Esophagus squamous epithelium (tissue), 5 donors: ENCODE data around the gene CCDC92. TPM values are rescaled to one million over a fixed set of nuclear protein-coding genes. Genes with fewer than 3 reads are reported as not detected.
"Not testable (repeated sequence)": the region's sequence is repeated elsewhere in the genome, so short reads cannot be mapped to it uniquely, and the experiment has no call there.

Source experiments
- DNase-seq: peaks from one replicate; lab custom pipeline; 2025; lab: John Stamatoyannopoulos, UW
- H3K27ac ChIP-seq, 4 donors: fragments of 200-600 bp; sonication (generic); one replicate each; pipeline ENCODE4 v1.5.1; 2016 to 2019; ENCODE audit warnings: mild to moderate bottlenecking in 1 of 4
- H3K27me3 ChIP-seq, 4 donors: fragments of 200-600 bp; sonication (generic); 1 replicate in 3 of 4; 2 replicates in 1 of 4; pipeline versions ENCODE4 v1.5.1 to v1.6.0; 2017 to 2021; ENCODE audit warnings: antibody characterized with exemption in 1 of 4
- H3K36me3 ChIP-seq, 3 donors: fragments of 200-600 bp; sonication (generic); one replicate each; pipeline ENCODE4 v1.5.1; 2016 to 2019
- H3K4me1 ChIP-seq, 3 donors: fragments of 200-600 bp; sonication (generic); one replicate each; pipeline ENCODE4 v1.5.1; 2017 to 2019
- H3K4me3 ChIP-seq, 4 donors: fragments of 200-600 bp; sonication (generic); 1 replicate in 3 of 4; 2 replicates in 1 of 4; pipeline ENCODE4 v1.5.1; 2016 to 2019; ENCODE audit warnings: mild to moderate bottlenecking in 2 of 4, moderate library complexity in 1 of 4
- H3K9me3 ChIP-seq, 3 donors: fragments of 200-600 bp; sonication (generic); one replicate each; pipeline ENCODE4 v1.5.1; 2016 to 2019
- POLR2A ChIP-seq, 4 donors: fragments of 450-650 bp; IDR thresholded peaks; one replicate each; pipeline ENCODE4 v1.6.1; 2017; ENCODE audit warnings: antibody characterized with exemption in 4 of 4, mild to moderate bottlenecking in 4 of 4, moderate library complexity in 3 of 4
- WGBS, 2 donors: methylation state at CpG; one replicate each; pipeline ENCODE4 v1.1.5; 2018; 5-methylcytosine and 5-hydroxymethylcytosine counted together
- intact Hi-C: fragments of 100-400 bp; cut with DNase I; formaldehyde crosslinking; loops from one replicate; pipeline ENCODE4 v1.15.0; 2022
- total RNA-seq, 4 donors: library from RNA; depleted of rRNA; stranded (reverse); fragments of >200 nt; gene quantifications; one replicate each; pipeline ENCODE4 v1.1.0, GENCODE V29; 2016
- TF ChIP-seq, protein P1 (sequence below), 6 experiments: fragments of 450-650 bp in 4 of 6; fragments of 200-600 bp in 2 of 6; sonication (generic) in 2 of 6; IDR thresholded peaks; one replicate each; pipeline ENCODE4 v1.5.1; 2016 to 2019; ENCODE audit warnings: antibody characterized with exemption in 6 of 6, mild to moderate bottlenecking in 4 of 6, moderate library complexity in 4 of 6
- donor health status: DM: yes; HTN: yes; CAD: no.

The CCDC92 gene
- total RNA-seq, 4 donors from 2014 or later = 7.2 to 16.2 (median 11.4) TPM

DNA sequence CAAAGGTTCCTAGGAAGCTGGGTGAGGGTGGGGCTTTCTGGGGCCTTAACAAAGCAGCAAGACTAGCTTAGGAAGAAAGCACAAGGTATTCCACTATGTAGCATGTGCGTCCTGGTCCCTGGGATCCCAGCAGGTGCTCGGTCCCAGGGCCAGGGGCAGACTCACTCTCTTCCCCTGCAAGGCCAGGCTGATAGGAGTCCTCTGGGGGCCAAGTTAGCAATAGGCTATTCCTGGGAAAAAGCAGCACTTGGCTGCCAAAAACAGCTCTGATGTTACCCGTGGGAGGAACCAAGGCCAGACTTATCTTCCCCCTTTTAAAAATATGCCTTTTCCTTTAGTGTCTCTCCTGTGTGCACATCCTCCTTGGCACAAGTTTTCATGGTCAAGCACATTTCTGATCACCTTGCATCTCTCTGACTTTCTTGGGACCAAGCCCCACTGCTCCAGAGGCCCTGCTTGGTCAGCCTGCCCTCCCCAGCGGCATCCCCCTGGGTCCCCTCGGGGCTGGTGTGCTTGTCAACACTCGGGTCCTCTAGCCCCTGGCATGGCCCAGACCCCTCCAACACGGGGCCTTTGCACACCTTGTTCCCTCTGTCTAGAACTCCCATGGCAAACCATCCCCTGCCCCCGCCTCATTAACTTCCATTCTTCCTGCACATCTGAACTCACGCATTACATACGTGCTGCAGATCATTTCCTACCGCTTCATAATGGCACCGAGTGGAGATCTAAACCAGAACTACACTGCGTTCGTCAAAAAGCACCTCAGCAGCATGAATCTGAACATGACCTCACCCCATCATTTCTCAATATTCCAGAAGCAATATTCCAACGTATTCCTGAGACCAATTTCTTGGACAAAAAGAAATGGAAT, 21.9 kb downstream of the CCDC92 start:
- no peak overlapping the region for H3K27ac ChIP-seq
- WGBS, 2 donors = 89 to 90% methylated on average over 15 of the region's 15 CpGs
- TF ChIP-seq, protein P1, sequence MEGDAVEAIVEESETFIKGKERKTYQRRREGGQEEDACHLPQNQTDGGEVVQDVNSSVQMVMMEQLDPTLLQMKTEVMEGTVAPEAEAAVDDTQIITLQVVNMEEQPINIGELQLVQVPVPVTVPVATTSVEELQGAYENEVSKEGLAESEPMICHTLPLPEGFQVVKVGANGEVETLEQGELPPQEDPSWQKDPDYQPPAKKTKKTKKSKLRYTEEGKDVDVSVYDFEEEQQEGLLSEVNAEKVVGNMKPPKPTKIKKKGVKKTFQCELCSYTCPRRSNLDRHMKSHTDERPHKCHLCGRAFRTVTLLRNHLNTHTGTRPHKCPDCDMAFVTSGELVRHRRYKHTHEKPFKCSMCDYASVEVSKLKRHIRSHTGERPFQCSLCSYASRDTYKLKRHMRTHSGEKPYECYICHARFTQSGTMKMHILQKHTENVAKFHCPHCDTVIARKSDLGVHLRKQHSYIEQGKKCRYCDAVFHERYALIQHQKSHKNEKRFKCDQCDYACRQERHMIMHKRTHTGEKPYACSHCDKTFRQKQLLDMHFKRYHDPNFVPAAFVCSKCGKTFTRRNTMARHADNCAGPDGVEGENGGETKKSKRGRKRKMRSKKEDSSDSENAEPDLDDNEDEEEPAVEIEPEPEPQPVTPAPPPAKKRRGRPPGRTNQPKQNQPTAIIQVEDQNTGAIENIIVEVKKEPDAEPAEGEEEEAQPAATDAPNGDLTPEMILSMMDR (IDR thresholded peaks at IDR 0.05) = no peak
- TF ChIP-seq POLR2A (IDR thresholded peaks at IDR 0.05) = no peak
- peaks cover 0 to 4% (median 0%) of the 10 kb centered on the region in 3 donors for H3K4me1 ChIP-seq
- no peak overlapping the region for H3K4me3 ChIP-seq
- H3K36me3 ChIP-seq = no peaks in the 10 kb centered on the region
- intact Hi-C loops = no loop called here
- no peaks in the 10 kb centered on the region for H3K9me3 ChIP-seq
- no peaks in the 10 kb centered on the region for H3K27me3 ChIP-seq
- no peak for DNase-seq

DNA sequence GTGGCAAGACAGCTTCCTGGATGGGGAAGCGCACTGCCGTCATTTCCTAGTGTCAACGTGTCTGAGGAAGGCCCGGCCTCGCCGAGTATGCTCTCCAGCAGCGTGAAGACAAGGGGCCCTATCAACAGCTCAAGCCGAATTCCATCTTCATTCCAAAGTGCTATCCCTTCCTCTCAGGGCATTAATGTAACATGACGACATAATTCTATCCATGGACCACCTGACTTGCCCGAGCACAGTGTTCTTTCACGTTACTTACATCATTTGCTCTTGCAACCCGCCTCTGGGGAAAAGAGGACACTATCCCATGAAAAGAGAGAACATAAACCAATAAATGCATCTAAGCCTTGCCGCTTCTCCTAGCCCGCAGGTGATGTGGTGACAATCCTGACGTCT, 22.9 kb downstream of the CCDC92 start:
- peaks cover 0 to 9% (median 0%) of the 10 kb centered on the region in 3 donors for H3K36me3 ChIP-seq
- no peak for DNase-seq
- WGBS, 2 donors = 92 to 94% methylated on average over 15 of the region's 15 CpGs
- H3K4me1 ChIP-seq = peaks cover 0 to 4% (median 0%) of the 10 kb centered on the region in 3 donors
- H3K9me3 ChIP-seq = no peaks in the 10 kb centered on the region
- no peak overlapping the region for H3K4me3 ChIP-seq
- H3K27me3 ChIP-seq = no peaks in the 10 kb centered on the region
- intact Hi-C loops = no loop called here
- TF ChIP-seq, protein P1 (IDR thresholded peaks at IDR 0.05) = no peak
- TF ChIP-seq POLR2A (IDR thresholded peaks at IDR 0.05) = no peak
- no peak overlapping the region for H3K27ac ChIP-seq

DNA sequence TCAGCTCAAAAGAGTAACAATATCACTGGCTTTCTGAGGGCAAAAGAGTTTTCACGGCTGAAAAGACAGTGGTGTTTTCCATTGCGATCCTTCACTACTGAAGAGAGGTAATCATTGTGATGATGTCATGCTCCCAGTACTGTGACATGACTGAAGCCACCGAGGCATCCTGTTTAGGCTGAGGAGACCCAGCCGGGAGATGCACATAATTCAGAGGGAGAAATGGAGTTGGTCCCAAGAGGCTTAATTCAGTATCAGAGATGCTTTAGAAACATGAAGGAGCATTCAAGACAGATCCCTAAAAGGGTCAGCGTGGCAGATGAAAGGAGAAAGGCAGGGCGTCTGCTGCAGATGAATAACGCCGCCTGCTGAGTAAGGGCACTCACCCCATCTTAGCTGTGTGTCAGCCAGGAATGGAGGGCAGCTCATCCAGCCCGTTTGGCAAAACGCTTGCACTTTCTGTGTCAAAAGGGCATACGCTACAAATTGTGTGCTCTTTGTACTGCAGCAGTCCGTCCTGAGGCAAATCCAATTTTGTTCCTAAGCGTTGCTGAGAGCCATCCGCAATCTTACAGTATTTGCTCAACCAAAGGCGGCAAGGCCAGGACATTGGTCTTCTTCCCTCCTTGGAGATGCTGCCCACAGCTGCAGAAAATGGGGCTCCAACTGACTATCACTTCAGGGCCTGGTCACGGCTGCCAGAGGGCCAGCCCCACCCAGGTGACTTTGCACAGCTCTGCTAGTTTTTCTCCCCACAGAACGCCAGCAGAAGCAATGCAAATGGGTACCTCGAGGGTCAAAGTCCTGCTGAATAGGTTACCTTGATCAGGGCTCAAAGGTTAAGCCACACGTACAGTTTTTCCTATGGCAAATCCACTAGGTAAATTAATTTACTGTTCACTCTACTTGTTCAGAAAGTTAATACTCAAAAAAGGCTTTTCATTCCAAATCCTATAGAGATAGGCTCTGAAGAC, 23.5 kb downstream of the CCDC92 start:
- TF ChIP-seq POLR2A (IDR thresholded peaks at IDR 0.05) = no peak
- Histone ChIP-seq H3K27me3 (no peaks in the 10 kb centered on the region), H3K9me3 (no peaks in the 10 kb centered on the region), H3K4me1 (peaks cover 0 to 4% (median 0%) of the 10 kb centered on the region in 3 donors), H3K36me3 (peaks cover 0 to 16% (median 0%) of the 10 kb centered on the region in 3 donors), H3K4me3 (no peak overlapping the region), H3K27ac (no peak overlapping the region)
- WGBS, 2 donors = 81 to 86% methylated on average over 15 of the region's 19 CpGs
- no peak for DNase-seq
- intact Hi-C loops = no loop called here

DNA sequence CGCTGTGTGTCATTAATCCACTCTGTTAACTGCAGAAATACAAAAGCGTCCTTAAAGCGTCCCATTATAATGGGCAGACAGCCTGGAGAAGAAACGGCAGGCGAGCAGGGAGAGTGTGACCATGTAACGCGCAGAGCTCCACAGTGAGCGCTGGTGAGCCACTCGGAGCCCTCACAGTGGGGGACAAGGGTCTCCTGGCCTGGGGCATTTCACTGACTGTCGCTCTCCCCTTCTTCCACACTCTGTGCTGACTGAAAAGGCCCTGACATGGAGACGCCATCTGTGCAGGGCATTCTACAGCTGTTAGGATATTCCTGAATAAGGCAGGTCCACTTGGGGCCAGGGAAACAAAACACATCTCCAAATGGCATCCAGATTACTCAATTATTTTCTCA, 24.2 kb downstream of the CCDC92 start:
- intact Hi-C loops = no loop called here
- Histone ChIP-seq H3K27me3 (no peaks in the 10 kb centered on the region), H3K4me3 (no peak overlapping the region), H3K4me1 (peaks cover 0 to 4% (median 0%) of the 10 kb centered on the region in 3 donors), H3K27ac (no peak overlapping the region), H3K9me3 (no peaks in the 10 kb centered on the region), H3K36me3 (peaks cover 0 to 23% (median 2%) of the 10 kb centered on the region in 3 donors)
- WGBS, 2 donors = 91 to 94% methylated on average over 10 to 11 of the region's 11 CpGs
- TF ChIP-seq POLR2A (IDR thresholded peaks at IDR 0.05) = no peak
- TF ChIP-seq, protein P1 (IDR thresholded peaks at IDR 0.05) = no peak
- DNase-seq = no peak

DNA sequence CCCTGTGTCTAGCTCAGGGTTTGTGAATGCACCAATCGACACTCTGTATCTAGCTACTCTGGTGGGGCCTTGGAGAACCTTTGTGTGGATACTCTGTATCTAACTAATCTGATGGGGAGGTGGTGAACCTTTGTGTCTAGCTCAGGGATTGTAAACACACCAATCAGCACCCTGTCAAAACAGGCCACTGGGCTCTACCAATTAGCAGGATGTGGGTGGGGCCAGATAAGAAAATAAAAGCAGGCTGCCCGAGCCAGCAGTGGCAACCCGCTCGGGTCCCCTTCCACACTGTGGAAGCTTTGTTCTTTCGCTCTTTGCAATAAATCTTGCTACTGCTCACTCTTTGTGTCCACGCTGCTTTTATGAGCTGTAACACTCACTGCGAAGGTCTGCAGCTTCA, 25.1 kb downstream of the CCDC92 start:
- H3K4me1 ChIP-seq, H3K9me3 ChIP-seq: not testable (repeated sequence)

DNA sequence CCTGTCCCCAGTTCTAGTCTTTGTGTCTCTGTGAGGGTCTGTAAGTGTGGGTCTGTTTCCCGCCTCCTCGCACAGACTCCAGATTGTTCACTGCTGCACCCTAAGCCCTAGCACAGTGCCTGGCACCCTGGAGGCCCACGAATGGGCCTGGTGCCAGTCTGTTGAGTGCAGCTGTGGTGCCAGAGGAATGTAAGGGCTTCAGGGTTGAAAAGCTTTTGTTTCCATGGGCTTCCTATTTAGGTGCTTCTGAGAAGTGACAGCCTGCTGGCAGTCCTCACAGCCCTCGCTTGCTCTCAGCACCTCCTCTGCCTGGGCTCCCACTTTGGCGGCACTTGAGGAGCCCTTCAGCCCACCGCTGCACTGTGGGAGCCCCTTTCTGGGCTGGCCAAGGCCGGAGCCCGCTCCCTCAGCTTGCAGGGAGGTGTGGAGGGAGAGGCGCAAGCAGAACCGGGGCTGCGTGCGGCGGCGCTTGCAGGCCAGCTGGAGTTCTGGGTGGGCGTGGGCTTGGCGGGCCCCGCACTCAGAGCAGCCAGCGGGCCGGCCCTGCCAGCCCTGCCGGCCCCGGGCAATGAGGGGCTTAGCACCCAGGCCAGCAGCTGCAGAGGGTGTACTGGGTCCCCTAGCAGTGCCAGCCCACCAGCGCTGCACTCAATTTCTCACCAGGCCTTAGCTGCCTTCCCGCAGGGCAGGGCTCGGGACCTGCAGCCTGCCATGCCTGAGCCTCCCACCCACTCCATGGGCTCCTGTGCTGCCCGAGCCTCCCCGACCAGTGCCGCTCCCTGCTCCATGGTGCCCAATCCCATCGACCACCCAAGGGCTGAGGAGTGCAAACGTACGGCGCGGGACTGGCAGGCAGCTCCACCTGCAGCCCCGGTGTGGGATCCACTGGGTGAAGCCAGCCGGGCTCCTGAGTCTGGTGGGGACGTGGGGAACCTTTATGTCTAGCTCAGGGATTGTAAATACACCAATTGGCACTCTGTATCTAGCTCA, 25.8 kb downstream of the CCDC92 start:
- DNase-seq, H3K4me1 ChIP-seq: not testable (repeated sequence)
- WGBS, 2 donors = 84 to 95% methylated on average over 2 to 4 of the region's 35 CpGs

More for the DNA sequence above, 25.1 kb downstream of the CCDC92 start:
- H3K27ac ChIP-seq, intact Hi-C loops, H3K4me3 ChIP-seq, H3K27me3 ChIP-seq, DNase-seq: not testable (repeated sequence)
- peaks cover 0 to 31% (median 8%) of the 10 kb centered on the region in 3 donors for H3K36me3 ChIP-seq
- WGBS, 2 donors = 86 to 90% methylated on average over 4 to 6 of the region's 7 CpGs

More for the DNA sequence above, 25.8 kb downstream of the CCDC92 start:
- intact Hi-C loops, H3K27me3 ChIP-seq, H3K9me3 ChIP-seq, H3K4me3 ChIP-seq, H3K27ac ChIP-seq: not testable (repeated sequence)
- peaks cover 0 to 39% (median 13%) of the 10 kb centered on the region in 3 donors for H3K36me3 ChIP-seq
